Neural progenitor cell (in vitro differentiated cells): ENCODE results near the gene SPTBN2.

Experiments
- CTCF ChIP-seq: fragments of 200-600 bp; sonication (generic); IDR thresholded peaks from 2 replicates; pipeline ENCODE4 v1.5.1; 2017; ENCODE audit warnings: antibody characterized with exemption, mild to moderate bottlenecking
- EZH2 ChIP-seq: fragments of 200-600 bp; sonication (generic); IDR thresholded peaks from 2 replicates; pipeline ENCODE4 v1.6.1; 2017; ENCODE audit warnings: antibody characterized with exemption, mild to moderate bottlenecking, moderate library complexity

DNA sequence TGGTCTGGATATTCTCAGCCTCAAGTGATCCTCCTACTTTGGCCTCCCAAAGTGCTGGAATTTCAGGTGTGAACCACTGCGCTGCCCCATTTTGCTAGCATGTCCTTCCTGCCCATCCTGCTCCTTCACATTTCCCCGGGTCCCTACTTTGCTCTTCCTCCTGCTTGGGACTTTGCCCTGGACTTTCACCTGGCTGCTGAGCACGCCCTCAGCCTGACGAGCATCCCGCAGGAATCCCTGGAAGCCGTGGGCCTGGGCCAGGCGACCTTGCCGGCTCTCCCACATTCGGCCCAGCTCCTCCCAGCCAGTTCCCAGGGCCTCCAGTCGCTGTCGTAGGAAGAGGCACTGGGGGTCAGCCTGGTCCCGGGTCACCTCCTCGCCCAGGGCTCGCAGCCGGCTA, 28.7 kb downstream of the SPTBN2 start:
- TF ChIP-seq CTCF (no peak), EZH2 (no peak)
